A549 (cell line): ENCODE measurements around the gene TBXA2R.

Experiments
- CBX2 ChIP-seq: fragments of 200-600 bp; sonication (generic); IDR thresholded peaks from 2 replicates; pipeline ENCODE4 v1.6.1; 2016; ENCODE audit warnings: low read depth, mild to moderate bottlenecking, borderline replicate concordance
- CEBPB ChIP-seq, 2 experiments: fragments of >200 bp in 1 of 2; sonication (Bioruptor Twin) in 1 of 2; formaldehyde crosslinking in 1 of 2; IDR thresholded peaks; 2 replicates each; pipeline ENCODE4 v1.6.1; 2012 to 2016
- MAFK ChIP-seq: fragments of 450-650 bp; IDR thresholded peaks from 2 replicates; pipeline ENCODE4 v1.6.1; 2014; ENCODE audit not compliant: partially characterized antibody
- RARB ChIP-seq: fragments of 250-450 bp; sonication (Bioruptor Pico); IDR thresholded peaks from 2 replicates; pipeline ENCODE4 v1.8.0; 2021; ENCODE audit warnings: mild to moderate bottlenecking, moderate library complexity
- TF ChIP-seq, protein P1 (sequence below): fragments of >200 bp; sonication (Bioruptor Twin); formaldehyde crosslinking; IDR thresholded peaks from 3 replicates; pipeline ENCODE4 v1.5.1; 2016

- TF ChIP-seq, protein P1, sequence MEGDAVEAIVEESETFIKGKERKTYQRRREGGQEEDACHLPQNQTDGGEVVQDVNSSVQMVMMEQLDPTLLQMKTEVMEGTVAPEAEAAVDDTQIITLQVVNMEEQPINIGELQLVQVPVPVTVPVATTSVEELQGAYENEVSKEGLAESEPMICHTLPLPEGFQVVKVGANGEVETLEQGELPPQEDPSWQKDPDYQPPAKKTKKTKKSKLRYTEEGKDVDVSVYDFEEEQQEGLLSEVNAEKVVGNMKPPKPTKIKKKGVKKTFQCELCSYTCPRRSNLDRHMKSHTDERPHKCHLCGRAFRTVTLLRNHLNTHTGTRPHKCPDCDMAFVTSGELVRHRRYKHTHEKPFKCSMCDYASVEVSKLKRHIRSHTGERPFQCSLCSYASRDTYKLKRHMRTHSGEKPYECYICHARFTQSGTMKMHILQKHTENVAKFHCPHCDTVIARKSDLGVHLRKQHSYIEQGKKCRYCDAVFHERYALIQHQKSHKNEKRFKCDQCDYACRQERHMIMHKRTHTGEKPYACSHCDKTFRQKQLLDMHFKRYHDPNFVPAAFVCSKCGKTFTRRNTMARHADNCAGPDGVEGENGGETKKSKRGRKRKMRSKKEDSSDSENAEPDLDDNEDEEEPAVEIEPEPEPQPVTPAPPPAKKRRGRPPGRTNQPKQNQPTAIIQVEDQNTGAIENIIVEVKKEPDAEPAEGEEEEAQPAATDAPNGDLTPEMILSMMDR: no peak
- TF ChIP-seq CBX2 (no peak), RARB (no peak), CEBPB (IDR thresholded peaks at IDR 0.05) (no peak), MAFK (no peak)
Observed at GRCh38 chr19:3605770-3606169, 905 bp downstream of the TBXA2R start.
